GM21423 (cell line): ENCODE data around the gene ITFG1.
"Not testable (repeated sequence)": the region's sequence is repeated elsewhere in the genome, so short reads cannot be mapped to it uniquely, and the experiment has no call there.

Experiments used
- ATAC-seq: cut with Tn5 transposase; IDR thresholded peaks from one replicate; pipeline ENCODE4 v1.9.1; 2021; ENCODE audit warnings: mild to moderate bottlenecking, moderate library complexity; ENCODE audit not compliant: unreplicated experiment

ITFG1 gene

GRCh38 chr16:47475786-47476185 is 14.9 kb upstream of the ITFG1 start:
- no peak for ATAC-seq

GRCh38 chr16:47473792-47474191 is 12.9 kb upstream of the ITFG1 start:
- ATAC-seq, result no peak

- not testable (repeated sequence) for ATAC-seq
These were observed 12.1 kb upstream of the ITFG1 start for GRCh38 chr16:47473004-47473403.

- ATAC-seq, result no peak
These were observed 9.9 kb upstream of the ITFG1 start for GRCh38 chr16:47470810-47471209.

GRCh38 chr16:47470211-47470610 is 9.3 kb upstream of the ITFG1 start:
- ATAC-seq, result no peak

GRCh38 chr16:47469227-47469626 is 8.4 kb upstream of the ITFG1 start:
- no peak for ATAC-seq

- not testable (repeated sequence) for ATAC-seq
These were observed 7.3 kb upstream of the ITFG1 start for GRCh38 chr16:47468070-47468689.

- no peak for ATAC-seq
These were observed 6.6 kb upstream of the ITFG1 start for GRCh38 chr16:47467501-47467900.

- no peak for ATAC-seq
These were observed 5.2 kb upstream of the ITFG1 start for GRCh38 chr16:47465919-47466630.

GRCh38 chr16:47463771-47464624 is 3.1 kb upstream of the ITFG1 start:
- ATAC-seq, result no peak

GRCh38 chr16:47461598-47462266 is 869 bp upstream of the ITFG1 start:
- no peak for ATAC-seq

GRCh38 chr16:47460359-47460710 is 528 bp downstream of the ITFG1 start:
- ATAC-seq, result no peak

- no peak for ATAC-seq
These were observed 1.3 kb downstream of the ITFG1 start for GRCh38 chr16:47459603-47460002.

- no peak for ATAC-seq
These were observed 2.5 kb downstream of the ITFG1 start for GRCh38 chr16:47458331-47458730.

- ATAC-seq, result no peak
These were observed 11.1 kb downstream of the ITFG1 start for GRCh38 chr16:47449788-47450187.

GRCh38 chr16:47448830-47449575 is 11.9 kb downstream of the ITFG1 start:
- ATAC-seq, result no peak

GRCh38 chr16:47446431-47446830 is 14.4 kb downstream of the ITFG1 start:
- no peak for ATAC-seq

GRCh38 chr16:47442884-47443283 is 18.0 kb downstream of the ITFG1 start:
- not testable (repeated sequence) for ATAC-seq

GRCh38 chr16:47440066-47440465 is 20.8 kb downstream of the ITFG1 start:
- not testable (repeated sequence) for ATAC-seq

GRCh38 chr16:47434274-47434673 is 26.6 kb downstream of the ITFG1 start:
- not testable (repeated sequence) for ATAC-seq

- ATAC-seq, result no peak
These were observed 28.9 kb downstream of the ITFG1 start for GRCh38 chr16:47431960-47432359.
